GM20431 (cell line): ENCODE measurements around the gene ARID1B.

Experiments
- in situ Hi-C: fragments of 300-500 bp; cut with MseI, MboI; formaldehyde crosslinking; loops from one replicate; pipeline ENCODE4 v1.15.0; 2020; ENCODE audit warnings: low sequenced_read_pairs; ENCODE audit not compliant: unreplicated experiment

ARID1B gene

GRCh38 chr6:156773476-156773875 lies 3.7 kb upstream of the ARID1B start:
- in situ Hi-C loops, result loop anchor here (25.0 kb wide), 1 partner anchor 211 kb away; no protein-coding TSS in a partner anchor

GRCh38 chr6:156773935-156774852 lies 3.0 kb upstream of the ARID1B start:
- in situ Hi-C loops, result loop anchor here (25.0 kb wide), 1 partner anchor 212 kb away; no protein-coding TSS in a partner anchor

- in situ Hi-C loops, result loop anchor here (25.0 kb wide), 1 partner anchor 213 kb away; no protein-coding TSS in a partner anchor
These were observed 2.2 kb upstream of the ARID1B start for GRCh38 chr6:156774863-156775405.

- in situ Hi-C loops, result no loop called here
These were observed 1.5 kb upstream of the ARID1B start for GRCh38 chr6:156775717-156776116.

- in situ Hi-C loops, result no loop called here
These were observed 723 bp upstream of the ARID1B start for GRCh38 chr6:156776470-156776839.

GRCh38 chr6:156777577-156778453 lies 637 bp downstream of the ARID1B start:
- in situ Hi-C loops, result no loop called here

- in situ Hi-C loops, result no loop called here
These were observed 1.5 kb downstream of the ARID1B start for GRCh38 chr6:156778454-156779205.

- in situ Hi-C loops, result no loop called here
These were observed 2.3 kb downstream of the ARID1B start for GRCh38 chr6:156779206-156780094.

- in situ Hi-C loops, result no loop called here
These were observed 3.0 kb downstream of the ARID1B start for GRCh38 chr6:156780102-156780641.

- in situ Hi-C loops, result no loop called here
These were observed 4.0 kb downstream of the ARID1B start for GRCh38 chr6:156780962-156781853.

- in situ Hi-C loops, result no loop called here
These were observed 4.9 kb downstream of the ARID1B start for GRCh38 chr6:156781861-156782631.

- in situ Hi-C loops, result no loop called here
These were observed 5.6 kb downstream of the ARID1B start for GRCh38 chr6:156782691-156783320.

- in situ Hi-C loops, result no loop called here
These were observed 6.8 kb downstream of the ARID1B start for GRCh38 chr6:156783958-156784357.

- in situ Hi-C loops, result no loop called here
These were observed 9.5 kb downstream of the ARID1B start for GRCh38 chr6:156786652-156787051.

- in situ Hi-C loops, result no loop called here
These were observed 10.7 kb downstream of the ARID1B start for GRCh38 chr6:156787569-156788492.
